NT2/D1 (cell line): ENCODE measurements around the gene RBM38.
"Not testable (repeated sequence)": the region's sequence is repeated elsewhere in the genome, so short reads cannot be mapped to it uniquely, and the experiment has no call there.

Experiments used
- DNase-seq: peaks from one replicate; pipeline ENCODE4 v3.0.0-alpha.2; 2011; ENCODE audit warnings: low read depth, low spot score
- H3K27me3 ChIP-seq: 2 replicates; pipeline ENCODE4 v1.6.0; 2011; ENCODE audit warnings: mild to moderate bottlenecking; ENCODE audit not compliant: insufficient read length, insufficient read depth
- H3K36me3 ChIP-seq: 2 replicates; pipeline ENCODE4 v1.6.1; 2011; ENCODE audit warnings: mild to moderate bottlenecking, low read length, mixed read lengths; ENCODE audit not compliant: insufficient read depth, insufficient read length
- H3K4me1 ChIP-seq: 2 replicates; pipeline ENCODE4 v1.5.1; 2011; ENCODE audit not compliant: insufficient read depth, insufficient read length
- H3K4me3 ChIP-seq: 2 replicates; pipeline ENCODE4 v1.5.1; 2011; ENCODE audit warnings: low read depth; ENCODE audit not compliant: insufficient read length
- H3K9ac ChIP-seq: 2 replicates; pipeline ENCODE4 v1.6.0; 2011; ENCODE audit warnings: low read depth; ENCODE audit not compliant: insufficient read length
- H3K9me3 ChIP-seq: 2 replicates; pipeline ENCODE4 v1.5.1; 2011; ENCODE audit warnings: mild to moderate bottlenecking, low read length; ENCODE audit not compliant: insufficient read depth
- SUZ12 ChIP-seq: IDR thresholded peaks from 2 replicates; pipeline ENCODE4 v1.6.1; 2011; ENCODE audit not compliant: insufficient read length, insufficient read depth; ENCODE audit errors: extremely low read depth
- YY1 ChIP-seq: IDR thresholded peaks from 2 replicates; pipeline ENCODE4 v1.6.1; 2011; ENCODE audit not compliant: insufficient read length, insufficient read depth
- ZNF274 ChIP-seq: IDR thresholded peaks from 2 replicates; pipeline ENCODE4 v1.6.1; 2011; ENCODE audit warnings: mild to moderate bottlenecking, low read depth, low read length

Gene RBM38

GRCh38 chr20:57414867-57415592 is 23.8 kb downstream of the RBM38 start:
- DNase-seq, result no peak
- no peak for TF ChIP-seq ZNF274
- no peak for TF ChIP-seq YY1
- no peak for TF ChIP-seq SUZ12
- Histone ChIP-seq H3K27me3 (no peaks in the 10 kb centered on the region), H3K4me3 (no peak overlapping the region), H3K4me1 (peaks cover 23% of the 10 kb centered on the region), H3K9me3 (no peaks in the 10 kb centered on the region), H3K36me3 (peaks cover 6% of the 10 kb centered on the region), H3K9ac (no peak overlapping the region)

DNA sequence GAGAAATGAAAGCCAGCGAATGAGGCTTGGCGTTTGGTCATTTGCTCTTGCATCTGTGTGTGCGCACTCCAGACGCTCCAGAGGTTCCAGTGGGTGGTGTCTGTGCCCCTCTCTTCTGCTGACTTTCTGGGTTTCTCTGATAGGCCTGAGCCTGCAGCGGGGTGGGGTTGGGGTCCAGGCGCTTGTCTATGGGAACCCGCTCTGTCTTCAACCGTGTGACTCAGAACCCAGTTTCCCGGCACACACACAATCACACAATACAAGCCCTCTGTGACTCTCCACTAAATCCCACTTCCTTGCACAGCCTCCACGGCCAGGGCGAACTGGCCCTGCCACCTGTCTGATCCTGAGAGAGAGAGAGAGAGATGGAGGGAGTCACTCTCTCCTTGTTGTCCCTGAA is 24.6 kb downstream of the RBM38 start:
- Histone ChIP-seq H3K4me3 (no peak overlapping the region), H3K4me1 (peaks cover 23% of the 10 kb centered on the region), H3K9me3 (no peaks in the 10 kb centered on the region), H3K27me3 (no peaks in the 10 kb centered on the region), H3K9ac (no peak overlapping the region), H3K36me3 (peaks cover 3% of the 10 kb centered on the region)
- DNase-seq, result no peak
- TF ChIP-seq SUZ12 (no peak), ZNF274 (no peak), YY1 (no peak)

- no peaks in the 10 kb centered on the region for H3K9me3 ChIP-seq
- no peak overlapping the region for H3K4me3 ChIP-seq
- peaks cover 27% of the 10 kb centered on the region for H3K4me1 ChIP-seq
- no peaks in the 10 kb centered on the region for H3K27me3 ChIP-seq
- H3K36me3 ChIP-seq, result no peaks in the 10 kb centered on the region
- no peak for DNase-seq
- no peak overlapping the region for H3K9ac ChIP-seq
- TF ChIP-seq ZNF274 (no peak), SUZ12 (no peak), YY1 (no peak)
These were observed 25.3 kb downstream of the RBM38 start for GRCh38 chr20:57416296-57417022.

GRCh38 chr20:57417051-57417689 is 26.0 kb downstream of the RBM38 start:
- Histone ChIP-seq H3K27me3 (no peaks in the 10 kb centered on the region), H3K9ac (no peak overlapping the region), H3K9me3 (no peaks in the 10 kb centered on the region), H3K36me3 (no peaks in the 10 kb centered on the region), H3K4me1 (peaks cover 24% of the 10 kb centered on the region), H3K4me3 (no peak overlapping the region)
- no peak for TF ChIP-seq SUZ12
- TF ChIP-seq YY1, result no peak
- DNase-seq, result no peak

DNA sequence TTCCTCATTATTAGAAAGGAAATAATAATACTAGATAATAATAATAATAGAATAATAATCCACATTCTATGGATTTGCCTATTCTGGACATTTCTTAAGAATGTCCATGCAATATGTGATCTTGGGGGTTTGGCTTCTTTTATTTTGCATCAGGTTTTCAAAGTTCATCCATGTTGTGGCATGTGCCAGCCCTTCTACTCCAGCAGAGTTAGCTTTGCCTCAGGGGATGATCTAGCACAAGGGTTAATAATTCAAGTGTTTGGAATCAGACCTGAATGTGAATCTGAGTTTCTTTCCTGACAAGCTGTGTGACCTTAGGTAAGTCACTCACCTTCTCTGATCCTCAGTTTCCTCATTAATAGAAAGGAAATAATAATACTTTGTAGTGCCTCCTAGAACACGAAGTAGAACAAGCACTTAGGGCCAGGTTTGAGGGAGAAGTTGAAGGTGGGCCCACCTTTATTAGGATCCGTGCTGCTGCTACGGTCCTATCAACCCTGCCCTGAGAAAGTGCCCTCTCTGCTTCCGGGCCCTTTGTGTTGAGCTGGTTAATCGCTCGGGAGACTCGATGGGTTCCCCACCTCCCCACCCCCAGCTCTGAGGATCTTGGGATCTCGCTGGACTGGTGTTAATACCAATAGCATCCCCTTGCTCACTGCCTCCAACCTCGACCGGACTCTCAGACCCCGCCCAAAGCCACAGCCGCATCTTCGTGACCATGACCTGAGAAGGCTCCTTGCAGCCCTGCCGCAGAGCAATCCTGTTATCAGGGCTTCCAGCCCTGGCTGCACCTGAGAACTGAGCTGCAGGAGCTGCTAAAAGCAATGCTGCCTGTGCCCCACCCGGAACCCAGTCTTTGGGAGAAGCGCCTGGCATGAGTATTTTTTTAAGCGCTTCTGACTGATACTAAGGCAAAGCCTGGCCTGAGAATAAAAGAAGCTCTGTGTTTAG is 26.9 kb downstream of the RBM38 start:
- Histone ChIP-seq H3K4me3 (no peak overlapping the region), H3K9ac (no peak overlapping the region), H3K36me3 (no peaks in the 10 kb centered on the region), H3K4me1 (peaks cover 24% of the 10 kb centered on the region), H3K27me3 (no peaks in the 10 kb centered on the region), H3K9me3 (no peaks in the 10 kb centered on the region)
- TF ChIP-seq SUZ12 (no peak), YY1 (no peak), ZNF274 (no peak)
- no peak for DNase-seq

DNA sequence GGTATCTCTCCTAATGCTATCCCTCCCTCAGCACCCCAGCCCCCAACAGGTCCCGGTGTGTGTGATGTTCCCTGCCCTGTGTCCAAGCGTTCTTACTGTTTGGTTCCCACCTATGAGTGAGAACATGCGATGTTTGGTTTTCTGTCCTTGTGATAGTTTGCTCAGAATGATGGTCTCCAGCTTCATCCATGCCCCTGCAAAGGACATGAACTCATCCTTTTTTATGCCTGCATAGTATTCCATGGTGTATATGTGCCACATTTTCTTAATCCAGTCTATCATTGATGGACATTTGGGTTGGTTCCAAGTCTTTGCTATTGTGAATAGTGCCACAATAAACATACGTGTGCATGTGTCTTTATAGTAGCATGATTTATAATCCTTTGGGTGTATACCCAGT is 28.3 kb downstream of the RBM38 start:
- not testable (repeated sequence) for H3K9ac ChIP-seq, H3K9me3 ChIP-seq, H3K4me3 ChIP-seq, H3K36me3 ChIP-seq, DNase-seq, H3K27me3 ChIP-seq
- peaks cover 22% of the 10 kb centered on the region for H3K4me1 ChIP-seq
